NCI-H146 (cell line): ENCODE data around the gene CLRN1.

Source experiments
- DNase-seq: peaks from one replicate; lab custom pipeline; 2025; lab: John Stamatoyannopoulos, UW

The CLRN1 gene

GRCh38 chr3:150921209-150921608 lies 51.3 kb downstream of the CLRN1 start:
- no peak for DNase-seq

GRCh38 chr3:150920236-150920635 lies 52.3 kb downstream of the CLRN1 start:
- DNase-seq: no peak

GRCh38 chr3:150917951-150918350 lies 54.6 kb downstream of the CLRN1 start:
- DNase-seq: peak; percentile 46

GRCh38 chr3:150913133-150913922 lies 59.2 kb downstream of the CLRN1 start:
- DNase-seq: no peak

GRCh38 chr3:150912501-150912900 lies 60.0 kb downstream of the CLRN1 start:
- DNase-seq: no peak

- DNase-seq: no peak
Observed at GRCh38 chr3:150911771-150912170, 60.8 kb downstream of the CLRN1 start.

GRCh38 chr3:150906461-150906860 lies 66.1 kb downstream of the CLRN1 start:
- DNase-seq: no peak

- no peak for DNase-seq
Observed at GRCh38 chr3:150905746-150906145, 66.8 kb downstream of the CLRN1 start.

GRCh38 chr3:150905339-150905738 lies 67.2 kb downstream of the CLRN1 start, which contains the start of gene MINDY4B:
MINDY4B (minus strand) TSS chr3:150905439; CDS start chr3:150905439, 0 bp downstream.
- DNase-seq: no peak

- peak; percentile 38 for DNase-seq
Observed at GRCh38 chr3:150902988-150903387, 69.5 kb downstream of the CLRN1 start.

GRCh38 chr3:150901793-150902192 lies 70.7 kb downstream of the CLRN1 start:
- no peak for DNase-seq

- no peak for DNase-seq
Observed at GRCh38 chr3:150899141-150899540, 73.4 kb downstream of the CLRN1 start.

- DNase-seq: no peak
Observed at GRCh38 chr3:150898046-150898754, 74.3 kb downstream of the CLRN1 start.

- DNase-seq: no peak
Observed at GRCh38 chr3:150897592-150897991, 74.9 kb downstream of the CLRN1 start.

- DNase-seq: no peak
Observed at GRCh38 chr3:150890831-150891230, 81.7 kb downstream of the CLRN1 start.

GRCh38 chr3:150890295-150890694 lies 82.2 kb downstream of the CLRN1 start:
- DNase-seq: no peak

GRCh38 chr3:150889106-150889505 lies 83.4 kb downstream of the CLRN1 start:
- no peak for DNase-seq

GRCh38 chr3:150887031-150887430 lies 85.5 kb downstream of the CLRN1 start:
- DNase-seq: no peak

GRCh38 chr3:150885535-150885934 lies 87.0 kb downstream of the CLRN1 start:
- DNase-seq: no peak

GRCh38 chr3:150878996-150879575 lies 93.4 kb downstream of the CLRN1 start:
- no peak for DNase-seq

- no peak for DNase-seq
Observed at GRCh38 chr3:150878290-150878689, 94.2 kb downstream of the CLRN1 start.

- no peak for DNase-seq
Observed at GRCh38 chr3:150877303-150877702, 95.2 kb downstream of the CLRN1 start.
